HepG2 (cell line): ENCODE measurements around the gene ZDHHC7. TPM values are rescaled to one million over a fixed set of nuclear protein-coding genes. Genes with fewer than 3 reads are reported as not detected.
A peak's percentile ranks its signal among the peaks of the same experiment; 100 is the strongest.

Experiments used
- CHCHD3 ChIP-seq: sonication (generic); formaldehyde crosslinking; IDR thresholded peaks from 2 replicates; pipeline ENCODE4 v1.8.0; 2022; ENCODE audit warnings: mild to moderate bottlenecking, missing genetic modification reagents, moderate library complexity
- ELF1 ChIP-seq: sonication (generic); formaldehyde crosslinking; IDR thresholded peaks from 2 replicates; pipeline ENCODE4 v1.4.0; 2020; ENCODE audit warnings: missing genetic modification reagents
- GZF1 ChIP-seq: sonication (generic); formaldehyde crosslinking; IDR thresholded peaks from 2 replicates; pipeline ENCODE4 v1.5.1; 2020; ENCODE audit warnings: mild to moderate bottlenecking, missing genetic modification reagents
- HNRNPL ChIP-seq: fragments of 200-400 bp; formaldehyde crosslinking; IDR thresholded peaks from 2 replicates; pipeline ENCODE4 v1.6.1; 2017; ENCODE audit warnings: mild to moderate bottlenecking, low read depth, low read length
- ISL2 ChIP-seq: sonication (generic); formaldehyde crosslinking; IDR thresholded peaks from 2 replicates; pipeline ENCODE4 v1.5.0; 2020; ENCODE audit warnings: missing genetic modification reagents
- KLF15 ChIP-seq: sonication (generic); formaldehyde crosslinking; IDR thresholded peaks from 2 replicates; pipeline ENCODE4 v1.8.1; 2023; ENCODE audit warnings: borderline replicate concordance, mild to moderate bottlenecking, inconsistent platforms, missing genetic modification reagents, mixed read lengths
- NFRKB ChIP-seq: fragments of 450-650 bp; IDR thresholded peaks from 2 replicates; pipeline ENCODE4 v1.6.1; 2017
- TAF15 ChIP-seq: fragments of 200-400 bp; formaldehyde crosslinking; IDR thresholded peaks from one replicate; pipeline ENCODE4 v1.6.1; 2018; ENCODE audit warnings: mild to moderate bottlenecking, low read depth, low read length; ENCODE audit not compliant: poor library complexity, severe bottlenecking
- ZFP36 ChIP-seq: fragments of 150-350 bp; IDR thresholded peaks from 2 replicates; pipeline ENCODE4 v1.6.1; 2018; ENCODE audit warnings: borderline replicate concordance, low read length, low read depth; ENCODE audit not compliant: partially characterized antibody
- ZNF224 ChIP-seq: sonication (generic); formaldehyde crosslinking; IDR thresholded peaks from 2 replicates; pipeline ENCODE4 v1.5.0; 2020; ENCODE audit warnings: mild to moderate bottlenecking, missing genetic modification reagents
- ZNF296 ChIP-seq: sonication (generic); formaldehyde crosslinking; conservative IDR thresholded peaks from 2 replicates; pipeline ENCODE4 v1.5.0; 2020; ENCODE audit warnings: mild to moderate bottlenecking, missing genetic modification reagents
- ZNF772 ChIP-seq: sonication (generic); formaldehyde crosslinking; IDR thresholded peaks from 2 replicates; pipeline ENCODE4 v1.5.0; 2020; ENCODE audit warnings: mild to moderate bottlenecking, missing genetic modification reagents
- ZSCAN21 ChIP-seq: sonication (generic); formaldehyde crosslinking; IDR thresholded peaks from 2 replicates; pipeline ENCODE4 v1.8.0; 2022; ENCODE audit warnings: mild to moderate bottlenecking, missing genetic modification reagents, moderate library complexity, borderline replicate concordance
- polyA plus RNA-seq, 8 experiments: library from polyadenylated mRNA; depleted of rRNA in 3 of 8; stranded (reverse) in 7 of 8; unstranded in 1 of 8; fragments of >200 nt; fragmentation: Illumina TruSeq in 4 of 8; extraction: Trizol in 4 of 8; gene quantifications; 2 replicates each; pipeline versions ENCODE4 v1.2.1 to v1.2.3, GENCODE V29; 2011 to 2016; ENCODE audit warnings: low read depth in 4 of 8, missing spikeins in 1 of 8, mixed read lengths in 1 of 8; ENCODE audit not compliant: insufficient read depth in 1 of 8
- total RNA-seq, 5 experiments: library from RNA; depleted of rRNA; stranded (reverse); fragments of >200 nt; fragmentation: Illumina TruSeq; extraction: Trizol; gene quantifications; 2 replicates each; pipeline ENCODE4 v1.2.3, GENCODE V29; 2016; ENCODE audit warnings: low read depth in 1 of 5
- TF ChIP-seq, protein P1 (sequence below): sonication (generic); formaldehyde crosslinking; IDR thresholded peaks from 2 replicates; pipeline ENCODE4 v1.5.0; 2020; ENCODE audit warnings: mild to moderate bottlenecking, missing genetic modification reagents, borderline replicate concordance
- TF ChIP-seq, protein P2 (sequence below): sonication (generic); formaldehyde crosslinking; IDR thresholded peaks from 2 replicates; pipeline ENCODE4 v1.8.0; 2022; ENCODE audit warnings: mild to moderate bottlenecking, missing genetic modification reagents, moderate library complexity
- TF ChIP-seq, protein P3 (sequence below): sonication (generic); formaldehyde crosslinking; IDR thresholded peaks from 2 replicates; pipeline ENCODE4 v1.4.0; 2020; ENCODE audit warnings: mild to moderate bottlenecking, missing genetic modification reagents
- TF ChIP-seq, protein P4 (sequence below): fragments of 450-650 bp; IDR thresholded peaks from 2 replicates; pipeline ENCODE4 v1.6.1; 2016
- TF ChIP-seq, protein P5 (sequence below): sonication (generic); formaldehyde crosslinking; IDR thresholded peaks from 2 replicates; pipeline ENCODE4 v1.8.1; 2022; ENCODE audit warnings: low read depth, mild to moderate bottlenecking, missing genetic modification reagents
- TF ChIP-seq, protein P6 (sequence below): IDR thresholded peaks from 2 replicates; pipeline ENCODE4 v1.6.1; 2012; ENCODE audit warnings: inconsistent platforms

Gene ZDHHC7
- total and polyA plus RNA-seq, 2 of the 13 experiments (the other 11 are each of a cell fraction or from before 2014, with no cell fraction given) = 46.8 to 67.6 TPM

DNA sequence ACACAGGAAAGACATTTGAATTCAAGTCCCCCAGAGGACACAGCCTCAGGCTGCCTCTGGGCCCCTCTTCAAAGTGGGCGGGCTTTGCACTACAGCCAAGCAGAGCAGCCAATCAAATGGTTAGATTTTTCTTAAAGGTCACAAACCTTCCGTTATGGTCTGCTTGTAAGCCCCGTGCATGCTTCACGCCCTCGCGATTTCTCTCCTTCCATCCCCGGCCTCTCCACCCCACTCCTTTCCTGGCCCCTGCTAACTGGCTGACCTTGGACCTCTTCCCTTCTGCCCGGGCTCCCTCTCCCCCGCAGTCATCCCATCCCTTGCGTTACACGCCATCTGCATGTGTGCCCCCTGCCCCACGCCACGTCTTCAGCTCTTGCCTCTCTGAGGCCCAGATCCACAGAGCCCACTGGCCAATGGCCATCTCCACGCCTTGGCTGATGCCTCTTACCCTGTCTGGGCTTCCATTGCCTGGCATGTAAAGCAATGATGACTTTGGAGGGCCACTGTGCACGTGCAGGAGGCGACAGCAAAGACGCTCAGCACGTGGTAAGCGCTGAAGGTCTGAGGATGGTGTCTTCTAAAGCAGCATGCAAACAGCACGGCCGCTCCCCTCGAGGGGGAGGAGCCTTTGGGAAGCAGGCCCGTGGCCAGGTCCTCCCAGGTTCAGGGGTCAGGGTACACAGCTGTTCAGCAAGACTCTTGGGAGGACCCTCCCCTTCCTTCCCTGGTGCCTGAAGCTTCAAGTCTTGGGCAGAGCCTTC, 86.8 kb downstream of the ZDHHC7 start (continued):
- peak; percentile 65; the same call in 1 of the 2 replicates for TF ChIP-seq ZSCAN21
- TF ChIP-seq ISL2 = no peak
- no peak for TF ChIP-seq NFRKB
- TF ChIP-seq KLF15 (CRISPR knock-in tag) = no peak
- TF ChIP-seq CHCHD3 (CRISPR knock-in tag) = 0 out of 2 replicates have a peak, but pooled peaks have one; percentile 31
- no peak for TF ChIP-seq GZF1
- TF ChIP-seq, protein P1, sequence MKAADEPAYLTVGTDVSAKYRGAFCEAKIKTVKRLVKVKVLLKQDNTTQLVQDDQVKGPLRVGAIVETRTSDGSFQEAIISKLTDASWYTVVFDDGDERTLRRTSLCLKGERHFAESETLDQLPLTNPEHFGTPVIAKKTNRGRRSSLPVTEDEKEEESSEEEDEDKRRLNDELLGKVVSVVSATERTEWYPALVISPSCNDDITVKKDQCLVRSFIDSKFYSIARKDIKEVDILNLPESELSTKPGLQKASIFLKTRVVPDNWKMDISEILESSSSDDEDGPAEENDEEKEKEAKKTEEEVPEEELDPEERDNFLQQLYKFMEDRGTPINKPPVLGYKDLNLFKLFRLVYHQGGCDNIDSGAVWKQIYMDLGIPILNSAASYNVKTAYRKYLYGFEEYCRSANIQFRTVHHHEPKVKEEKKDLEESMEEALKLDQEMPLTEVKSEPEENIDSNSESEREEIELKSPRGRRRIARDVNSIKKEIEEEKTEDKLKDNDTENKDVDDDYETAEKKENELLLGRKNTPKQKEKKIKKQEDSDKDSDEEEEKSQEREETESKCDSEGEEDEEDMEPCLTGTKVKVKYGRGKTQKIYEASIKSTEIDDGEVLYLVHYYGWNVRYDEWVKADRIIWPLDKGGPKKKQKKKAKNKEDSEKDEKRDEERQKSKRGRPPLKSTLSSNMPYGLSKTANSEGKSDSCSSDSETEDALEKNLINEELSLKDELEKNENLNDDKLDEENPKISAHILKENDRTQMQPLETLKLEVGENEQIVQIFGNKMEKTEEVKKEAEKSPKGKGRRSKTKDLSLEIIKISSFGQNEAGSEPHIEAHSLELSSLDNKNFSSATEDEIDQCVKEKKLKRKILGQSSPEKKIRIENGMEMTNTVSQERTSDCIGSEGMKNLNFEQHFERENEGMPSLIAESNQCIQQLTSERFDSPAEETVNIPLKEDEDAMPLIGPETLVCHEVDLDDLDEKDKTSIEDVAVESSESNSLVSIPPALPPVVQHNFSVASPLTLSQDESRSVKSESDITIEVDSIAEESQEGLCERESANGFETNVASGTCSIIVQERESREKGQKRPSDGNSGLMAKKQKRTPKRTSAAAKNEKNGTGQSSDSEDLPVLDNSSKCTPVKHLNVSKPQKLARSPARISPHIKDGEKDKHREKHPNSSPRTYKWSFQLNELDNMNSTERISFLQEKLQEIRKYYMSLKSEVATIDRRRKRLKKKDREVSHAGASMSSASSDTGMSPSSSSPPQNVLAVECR (CRISPR knock-in tag) = peak; percentile 69
- TF ChIP-seq HNRNPL = no peak
- TF ChIP-seq ZNF296 = peak; percentile 69; the same call in 1 of the 2 replicates
- no peak for TF ChIP-seq ZFP36
- TF ChIP-seq ZNF224 (CRISPR knock-in tag) = peak; percentile 84; the same call in 1 of the 2 replicates
- TF ChIP-seq, protein P2, sequence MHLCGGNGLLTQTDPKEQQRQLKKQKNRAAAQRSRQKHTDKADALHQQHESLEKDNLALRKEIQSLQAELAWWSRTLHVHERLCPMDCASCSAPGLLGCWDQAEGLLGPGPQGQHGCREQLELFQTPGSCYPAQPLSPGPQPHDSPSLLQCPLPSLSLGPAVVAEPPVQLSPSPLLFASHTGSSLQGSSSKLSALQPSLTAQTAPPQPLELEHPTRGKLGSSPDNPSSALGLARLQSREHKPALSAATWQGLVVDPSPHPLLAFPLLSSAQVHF (CRISPR knock-in tag) = peak; percentile 83; the same call in 1 of the 2 replicates
- TF ChIP-seq TAF15 = no peak
- TF ChIP-seq, protein P3, sequence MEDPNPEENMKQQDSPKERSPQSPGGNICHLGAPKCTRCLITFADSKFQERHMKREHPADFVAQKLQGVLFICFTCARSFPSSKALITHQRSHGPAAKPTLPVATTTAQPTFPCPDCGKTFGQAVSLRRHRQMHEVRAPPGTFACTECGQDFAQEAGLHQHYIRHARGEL = peak; percentile 87; the same call in 1 of the 2 replicates
- TF ChIP-seq ZNF772 (CRISPR knock-in tag) = no peak; the same call in 1 of the 2 replicates
- no peak for TF ChIP-seq ELF1 (CRISPR knock-in tag)
- TF ChIP-seq, protein P4, sequence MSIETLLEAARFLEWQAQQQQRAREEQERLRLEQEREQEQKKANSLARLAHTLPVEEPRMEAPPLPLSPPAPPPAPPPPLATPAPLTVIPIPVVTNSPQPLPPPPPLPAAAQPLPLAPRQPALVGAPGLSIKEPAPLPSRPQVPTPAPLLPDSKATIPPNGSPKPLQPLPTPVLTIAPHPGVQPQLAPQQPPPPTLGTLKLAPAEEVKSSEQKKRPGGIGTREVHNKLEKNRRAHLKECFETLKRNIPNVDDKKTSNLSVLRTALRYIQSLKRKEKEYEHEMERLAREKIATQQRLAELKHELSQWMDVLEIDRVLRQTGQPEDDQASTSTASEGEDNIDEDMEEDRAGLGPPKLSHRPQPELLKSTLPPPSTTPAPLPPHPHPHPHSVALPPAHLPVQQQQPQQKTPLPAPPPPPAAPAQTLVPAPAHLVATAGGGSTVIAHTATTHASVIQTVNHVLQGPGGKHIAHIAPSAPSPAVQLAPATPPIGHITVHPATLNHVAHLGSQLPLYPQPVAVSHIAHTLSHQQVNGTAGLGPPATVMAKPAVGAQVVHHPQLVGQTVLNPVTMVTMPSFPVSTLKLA = peak; percentile 94
- TF ChIP-seq, protein P5, sequence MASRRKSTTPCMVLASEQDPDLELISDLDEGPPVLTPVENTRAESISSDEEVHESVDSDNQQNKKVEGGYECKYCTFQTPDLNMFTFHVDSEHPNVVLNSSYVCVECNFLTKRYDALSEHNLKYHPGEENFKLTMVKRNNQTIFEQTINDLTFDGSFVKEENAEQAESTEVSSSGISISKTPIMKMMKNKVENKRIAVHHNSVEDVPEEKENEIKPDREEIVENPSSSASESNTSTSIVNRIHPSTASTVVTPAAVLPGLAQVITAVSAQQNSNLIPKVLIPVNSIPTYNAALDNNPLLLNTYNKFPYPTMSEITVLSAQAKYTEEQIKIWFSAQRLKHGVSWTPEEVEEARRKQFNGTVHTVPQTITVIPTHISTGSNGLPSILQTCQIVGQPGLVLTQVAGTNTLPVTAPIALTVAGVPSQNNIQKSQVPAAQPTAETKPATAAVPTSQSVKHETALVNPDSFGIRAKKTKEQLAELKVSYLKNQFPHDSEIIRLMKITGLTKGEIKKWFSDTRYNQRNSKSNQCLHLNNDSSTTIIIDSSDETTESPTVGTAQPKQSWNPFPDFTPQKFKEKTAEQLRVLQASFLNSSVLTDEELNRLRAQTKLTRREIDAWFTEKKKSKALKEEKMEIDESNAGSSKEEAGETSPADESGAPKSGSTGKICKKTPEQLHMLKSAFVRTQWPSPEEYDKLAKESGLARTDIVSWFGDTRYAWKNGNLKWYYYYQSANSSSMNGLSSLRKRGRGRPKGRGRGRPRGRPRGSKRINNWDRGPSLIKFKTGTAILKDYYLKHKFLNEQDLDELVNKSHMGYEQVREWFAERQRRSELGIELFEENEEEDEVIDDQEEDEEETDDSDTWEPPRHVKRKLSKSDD (CRISPR knock-in tag) = 0 out of 2 replicates have a peak, but pooled peaks have one; percentile 45
- TF ChIP-seq, protein P6, sequence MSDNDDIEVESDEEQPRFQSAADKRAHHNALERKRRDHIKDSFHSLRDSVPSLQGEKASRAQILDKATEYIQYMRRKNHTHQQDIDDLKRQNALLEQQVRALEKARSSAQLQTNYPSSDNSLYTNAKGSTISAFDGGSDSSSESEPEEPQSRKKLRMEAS = peak; percentile 88
